ENCODE results near the gene SIGLEC11.
A peak's percentile ranks its signal among the peaks of the same experiment; 100 is the strongest.
"Not testable (repeated sequence)": the region's sequence is repeated elsewhere in the genome, so short reads cannot be mapped to it uniquely, and the experiment has no call there.

Gene SIGLEC11

GRCh38 chr19:49984491-49984890, 23.5 kb upstream of the SIGLEC11 start:
- intact Hi-C loops (cut with DNase I) = no loop called here
- no peak for DNase-seq

DNA sequence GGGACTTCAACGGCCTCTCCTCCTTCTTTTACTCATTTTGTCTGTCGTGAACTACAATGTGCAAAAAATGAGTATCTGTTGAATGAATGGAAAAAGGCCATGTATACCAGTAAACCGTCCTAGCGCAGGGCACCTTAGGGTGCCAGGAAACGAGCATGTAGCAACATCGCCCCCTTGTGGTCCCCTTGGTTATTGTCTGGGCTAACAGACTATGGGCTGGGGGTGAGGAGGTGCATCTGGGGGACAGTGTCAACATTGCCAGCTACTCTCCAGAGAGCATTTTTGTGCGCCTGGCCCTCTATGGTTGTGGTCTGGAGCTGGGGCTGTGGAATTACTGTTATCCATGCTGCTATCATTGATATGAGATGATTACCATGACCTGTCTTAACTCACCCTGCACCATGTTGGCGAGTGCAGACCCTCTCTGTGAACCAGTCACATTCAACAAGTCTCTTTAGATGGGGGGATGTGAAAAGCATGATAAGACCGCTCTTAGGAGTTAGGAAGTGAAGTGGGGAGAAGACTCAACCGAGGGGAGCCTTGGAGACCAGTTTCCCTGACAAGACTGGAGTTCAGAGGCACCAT, 22.8 kb upstream of the SIGLEC11 start:
- peak in 7 of 10 donors; percentile 57 to 94 (median 69) for DNase-seq
- intact Hi-C loops (cut with DNase I) = loop anchor here (1.0 kb wide), 1 partner anchor 46 kb away; no protein-coding TSS in a partner anchor

GRCh38 chr19:49981603-49982593, 20.9 kb upstream of the SIGLEC11 start:
- peak in 1 of 10 donors; percentile 57 for DNase-seq
- intact Hi-C loops (cut with DNase I) = no loop called here

DNA sequence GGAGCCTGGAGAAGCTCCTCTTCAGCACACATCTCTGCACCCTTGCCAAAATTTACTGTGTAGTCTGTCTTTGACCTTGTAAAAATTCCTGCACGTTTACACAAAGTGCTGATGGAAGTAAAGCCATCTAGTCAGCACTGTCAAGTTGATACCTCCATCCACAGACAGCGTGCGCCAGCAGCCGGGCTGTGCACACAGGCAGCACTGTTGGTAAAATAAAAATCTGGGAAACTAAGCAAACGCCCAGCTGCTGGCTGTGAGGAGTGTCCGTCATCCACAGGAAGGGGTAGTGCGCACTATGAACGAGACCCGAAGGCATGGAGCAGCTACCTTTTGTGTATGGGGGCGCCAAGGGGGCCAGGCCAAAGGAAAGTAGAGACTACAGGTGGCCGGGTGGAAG, 17.4 kb upstream of the SIGLEC11 start:
- peak in 2 of 10 donors; percentile 19 to 22 for DNase-seq
- intact Hi-C loops (cut with DNase I) = no loop called here

DNA sequence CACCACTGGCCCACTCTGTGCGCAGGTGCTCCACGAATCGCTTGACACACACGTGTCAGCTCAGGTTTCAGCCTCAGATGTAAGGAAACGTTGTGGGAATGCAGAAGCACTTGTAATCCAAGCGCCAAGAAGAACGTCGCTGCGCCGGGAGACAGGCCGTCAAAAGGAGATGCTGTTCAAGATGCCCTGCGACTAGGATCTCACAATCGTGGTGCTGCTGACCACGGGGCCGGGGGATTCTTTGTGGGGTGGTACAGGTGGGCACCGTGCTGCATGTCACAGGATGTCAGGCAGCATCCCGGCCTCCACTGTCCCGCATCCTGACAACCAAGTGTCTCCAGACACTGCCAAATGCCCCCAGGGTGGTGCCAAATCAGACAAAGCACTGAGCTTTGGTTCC, 16.9 kb upstream of the SIGLEC11 start:
- peak in 3 of 10 donors; percentile 29 to 64 (median 62) for DNase-seq

GRCh38 chr19:49977076-49977475, 16.1 kb upstream of the SIGLEC11 start:
- intact Hi-C loops (cut with DNase I) = no loop called here
- peak in 2 of 10 donors; percentile 49 to 50 for DNase-seq

More for the DNA sequence above, 16.9 kb upstream of the SIGLEC11 start:
- intact Hi-C loops (cut with DNase I) = no loop called here

DNA sequence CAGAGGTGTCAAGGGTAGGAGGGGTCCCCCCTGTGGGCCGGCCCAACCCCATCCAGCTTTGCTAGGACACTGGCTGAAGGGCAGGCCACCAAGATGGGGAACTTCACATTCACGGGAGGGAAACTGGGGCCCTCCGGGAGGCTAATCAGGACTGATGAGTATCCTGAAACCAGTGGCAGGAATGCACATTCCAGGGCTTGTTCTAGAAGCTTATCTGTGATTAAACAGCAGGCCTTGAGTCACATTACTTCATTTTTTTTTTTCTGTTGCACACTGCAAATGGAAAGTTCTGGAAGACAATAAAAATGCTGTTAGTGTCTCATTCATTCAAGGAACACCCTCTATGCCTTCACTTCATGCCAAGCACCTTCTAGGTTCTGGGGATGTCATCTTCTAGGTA, 15.5 kb upstream of the SIGLEC11 start:
- DNase-seq = peak in 4 of 10 donors; percentile 3 to 39 (median 22)
- intact Hi-C loops (cut with DNase I) = no loop called here

- DNase-seq = peak in 3 of 10 donors; percentile 45 to 72 (median 66)
Measured at GRCh38 chr19:49975051-49975450, 14.1 kb upstream of the SIGLEC11 start.

GRCh38 chr19:49973987-49974386, 13.0 kb upstream of the SIGLEC11 start:
- DNase-seq = peak in 3 of 10 donors; percentile 46 to 56 (median 54)
- intact Hi-C loops (cut with DNase I) = no loop called here

More at GRCh38 chr19:49975051-49975450, 14.1 kb upstream of the SIGLEC11 start:
- intact Hi-C loops (cut with DNase I) = no loop called here

DNA sequence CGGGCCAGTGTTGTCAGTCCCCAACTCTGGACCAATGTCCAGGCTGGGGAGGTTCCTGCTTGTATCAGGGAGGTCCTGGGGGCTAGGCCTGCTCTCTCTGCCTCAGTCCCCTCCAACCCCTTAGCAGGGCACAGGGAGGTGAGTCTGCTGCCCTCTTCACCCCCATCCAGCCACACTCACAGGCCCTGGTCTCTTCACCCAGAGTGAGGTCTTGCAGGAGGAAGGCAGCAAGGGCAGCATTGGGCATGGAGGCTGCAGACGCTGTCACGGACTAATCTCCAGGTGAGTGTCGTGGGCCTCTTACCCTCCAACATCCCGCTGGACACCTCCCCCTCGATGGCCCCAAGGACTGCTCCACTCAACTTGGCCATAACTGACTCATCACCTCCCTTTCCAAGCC, 11.9 kb upstream of the SIGLEC11 start:
- DNase-seq = peak in 2 of 10 donors; percentile 24 to 32
- intact Hi-C loops (cut with DNase I) = no loop called here

- intact Hi-C loops (cut with DNase I) = no loop called here
- DNase-seq = peak in 2 of 10 donors; percentile 41 to 76
Measured at GRCh38 chr19:49971991-49972411, 11.0 kb upstream of the SIGLEC11 start.

DNA sequence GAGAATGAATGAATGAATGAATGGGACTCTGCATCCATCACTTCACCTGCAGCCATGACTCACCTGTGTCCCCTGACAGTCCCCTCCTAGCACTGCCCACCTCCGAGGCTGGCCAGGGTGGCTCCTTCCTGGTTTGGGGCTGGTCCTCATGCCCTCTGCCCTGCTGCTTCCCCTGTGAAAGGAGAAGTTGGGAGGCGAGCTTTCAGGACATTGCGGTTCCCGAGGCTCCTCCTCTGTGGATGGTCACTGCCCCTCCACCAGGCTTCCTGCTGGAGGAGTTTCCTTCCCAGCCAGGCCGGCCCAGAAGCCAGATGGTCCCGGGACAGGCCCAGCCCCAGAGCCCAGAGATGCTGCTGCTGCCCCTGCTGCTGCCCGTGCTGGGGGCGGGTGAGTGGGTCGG, 8.4 kb upstream of the SIGLEC11 start:
- intact Hi-C loops (cut with DNase I); DNase-seq: not testable (repeated sequence)

- no peak for DNase-seq
- intact Hi-C loops (cut with DNase I) = no loop called here
Measured at GRCh38 chr19:49968279-49968922, 7.4 kb upstream of the SIGLEC11 start.

GRCh38 chr19:49959892-49960291, 1.1 kb downstream of the SIGLEC11 start:
- intact Hi-C loops (cut with DNase I) = not testable (repeated sequence)
- peak in 2 of 10 donors; percentile 24 to 33 for DNase-seq

- intact Hi-C loops (cut with DNase I) = not testable (repeated sequence)
- DNase-seq = peak in 2 of 10 donors; percentile 55 to 58
Measured at GRCh38 chr19:49958596-49958995, 2.4 kb downstream of the SIGLEC11 start.

DNA sequence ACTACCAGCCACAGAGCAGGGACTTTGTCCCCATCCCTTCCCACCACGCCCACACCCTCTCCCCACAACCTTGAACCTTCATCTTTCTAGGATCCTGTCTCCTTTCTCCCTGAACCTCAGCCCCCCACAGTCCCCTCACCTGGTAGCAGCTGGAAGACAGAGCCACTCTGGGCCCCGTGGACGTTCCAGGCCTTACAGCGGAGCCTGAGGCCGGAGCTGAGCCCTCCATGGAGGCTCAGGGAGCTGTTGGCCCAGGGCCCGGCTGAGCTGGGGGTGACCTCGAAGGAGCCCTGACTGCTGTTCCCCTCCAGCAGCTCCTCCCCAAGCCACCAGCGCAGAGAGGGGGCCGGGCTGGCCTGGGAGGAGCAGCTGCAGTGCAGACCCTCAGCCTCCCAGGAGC, 2.8 kb downstream of the SIGLEC11 start:
- intact Hi-C loops (cut with DNase I) = not testable (repeated sequence)
- DNase-seq = peak in 2 of 10 donors; percentile 16 to 59

DNA sequence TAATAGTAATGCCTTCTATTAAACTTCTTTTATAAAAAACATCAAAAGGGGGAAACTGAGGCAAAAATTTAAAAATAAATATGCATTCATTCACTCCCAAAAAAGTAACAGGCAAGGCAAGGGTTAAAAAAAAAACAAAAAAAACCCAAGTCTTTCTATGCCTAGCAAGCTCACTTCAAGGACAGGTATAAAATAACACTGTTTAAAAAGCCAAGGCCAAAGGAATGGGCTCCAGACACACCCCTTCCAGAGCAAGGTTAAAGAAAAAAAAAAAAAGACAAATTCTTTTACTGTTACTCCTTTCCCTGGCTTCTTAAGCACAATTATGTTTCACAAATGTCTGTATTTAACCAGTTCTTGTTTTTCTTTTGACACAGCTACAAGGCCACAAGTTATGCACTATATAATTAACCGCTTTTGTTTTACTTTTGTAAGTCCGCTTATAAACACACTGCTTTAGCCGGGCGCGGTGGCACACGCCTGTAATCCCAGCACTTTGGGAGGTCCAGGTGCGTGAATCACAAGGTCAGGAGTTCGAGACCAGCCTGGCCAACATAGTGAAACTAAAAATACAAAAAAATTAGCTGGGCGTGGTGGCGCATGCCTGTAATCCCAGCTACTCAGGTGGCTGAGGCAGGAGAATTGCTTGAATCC, 3.6 kb downstream of the SIGLEC11 start:
- intact Hi-C loops (cut with DNase I) = no loop called here
- peak in 2 of 10 donors; percentile 24 to 54 for DNase-seq

GRCh38 chr19:49956115-49956495, 4.9 kb downstream of the SIGLEC11 start:
- intact Hi-C loops (cut with DNase I) = no loop called here
- peak in 1 of 10 donors; percentile 1 for DNase-seq

DNA sequence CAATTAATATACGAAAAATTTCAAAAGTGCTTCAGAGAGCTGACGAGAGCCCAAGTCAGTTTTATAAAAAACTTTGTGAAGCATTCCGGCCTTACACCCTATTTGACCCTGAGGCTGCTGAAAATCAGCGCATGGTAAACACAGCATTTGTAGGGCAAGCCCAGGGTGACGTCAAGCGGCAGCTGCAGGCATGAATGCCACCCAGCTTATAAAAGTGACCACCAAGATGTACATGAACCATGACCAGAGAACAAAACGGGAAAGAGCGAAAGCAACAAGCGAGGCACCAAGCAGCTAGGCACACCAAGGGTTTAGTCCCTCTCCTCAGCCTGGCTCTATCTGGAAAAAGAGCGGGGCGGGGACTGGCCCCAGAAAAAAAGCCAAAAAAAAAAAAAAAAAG, 6.0 kb downstream of the SIGLEC11 start:
- peak in 2 of 10 donors; percentile 15 to 22 for DNase-seq
- intact Hi-C loops (cut with DNase I) = no loop called here

Measured in posterior cingulate gyrus (tissue), 11 donors.